Measurements from ENCODE around the gene CASKIN1.

The CASKIN1 gene

DNA sequence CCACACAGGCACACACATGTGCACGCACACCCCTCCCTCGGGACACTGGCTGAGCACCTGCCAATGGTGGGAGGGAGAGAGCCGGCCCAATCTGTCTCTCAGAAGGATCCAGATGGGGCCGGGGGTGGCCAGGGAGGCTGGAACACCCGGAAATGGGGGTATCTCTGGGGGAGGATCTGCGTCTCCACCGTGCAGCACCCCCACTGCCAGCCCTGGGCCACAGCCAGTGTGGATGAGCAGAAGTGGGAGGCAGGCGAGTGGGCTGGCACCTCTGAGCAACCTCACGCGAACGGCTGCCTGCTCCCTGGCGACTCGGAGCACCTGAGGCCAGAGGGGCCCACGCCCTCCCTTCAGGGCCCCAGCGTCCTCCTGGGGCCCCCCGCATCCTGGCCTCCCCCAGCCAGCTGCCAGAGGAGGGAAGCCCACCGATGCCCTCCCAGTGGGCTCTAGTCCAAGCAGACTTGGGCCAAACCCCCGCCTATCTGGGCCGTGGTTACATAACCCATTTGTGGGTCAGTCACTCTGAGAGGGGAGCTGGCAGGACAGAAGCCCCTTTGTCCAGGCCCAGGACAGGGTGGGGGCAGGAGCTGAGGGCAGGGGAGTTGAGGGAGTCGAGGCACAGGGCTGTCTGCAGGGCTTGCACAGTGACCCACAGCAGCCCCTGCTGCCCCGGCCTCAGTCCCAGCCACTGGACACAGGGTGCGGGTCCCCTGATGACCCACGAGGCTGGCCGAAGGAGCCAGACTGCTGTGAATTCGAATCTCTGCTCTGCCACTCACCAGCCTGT is 5.6 kb downstream of the CASKIN1 start:
- DNase-seq = no peak

DNA sequence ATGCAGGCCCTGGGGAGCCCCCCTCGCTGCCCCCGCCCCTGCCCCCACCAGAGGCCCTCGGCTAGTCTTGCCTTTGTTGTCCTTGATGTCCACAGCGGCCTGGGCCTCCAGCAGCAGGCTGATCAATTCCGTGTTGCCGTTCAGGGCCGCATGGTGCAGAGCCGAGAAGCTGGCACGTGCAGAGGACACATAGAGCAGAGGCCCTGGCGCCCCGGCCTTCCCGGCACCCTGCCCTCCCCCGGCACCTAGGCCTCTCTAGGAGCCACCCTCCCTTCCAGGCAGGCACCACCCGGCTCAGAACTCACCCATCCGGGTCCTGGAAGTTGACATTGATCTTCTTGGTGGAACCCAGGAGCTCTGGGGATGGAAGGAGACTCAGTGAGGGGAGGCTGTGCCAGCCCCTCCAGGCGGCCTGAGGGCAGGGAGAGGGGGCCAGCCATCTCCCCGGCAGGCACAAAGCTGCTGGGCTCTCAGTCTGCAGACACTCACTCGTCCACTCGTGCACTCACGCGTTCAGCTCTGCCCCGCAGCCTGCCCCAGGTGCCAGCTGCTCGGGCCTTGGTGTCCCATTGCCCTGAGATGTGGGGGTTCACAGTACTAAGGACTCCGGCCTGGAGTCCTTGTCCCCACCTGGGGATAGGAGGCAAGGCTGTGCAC is 6.3 kb downstream of the CASKIN1 start:
- DNase-seq = no peak

DNA sequence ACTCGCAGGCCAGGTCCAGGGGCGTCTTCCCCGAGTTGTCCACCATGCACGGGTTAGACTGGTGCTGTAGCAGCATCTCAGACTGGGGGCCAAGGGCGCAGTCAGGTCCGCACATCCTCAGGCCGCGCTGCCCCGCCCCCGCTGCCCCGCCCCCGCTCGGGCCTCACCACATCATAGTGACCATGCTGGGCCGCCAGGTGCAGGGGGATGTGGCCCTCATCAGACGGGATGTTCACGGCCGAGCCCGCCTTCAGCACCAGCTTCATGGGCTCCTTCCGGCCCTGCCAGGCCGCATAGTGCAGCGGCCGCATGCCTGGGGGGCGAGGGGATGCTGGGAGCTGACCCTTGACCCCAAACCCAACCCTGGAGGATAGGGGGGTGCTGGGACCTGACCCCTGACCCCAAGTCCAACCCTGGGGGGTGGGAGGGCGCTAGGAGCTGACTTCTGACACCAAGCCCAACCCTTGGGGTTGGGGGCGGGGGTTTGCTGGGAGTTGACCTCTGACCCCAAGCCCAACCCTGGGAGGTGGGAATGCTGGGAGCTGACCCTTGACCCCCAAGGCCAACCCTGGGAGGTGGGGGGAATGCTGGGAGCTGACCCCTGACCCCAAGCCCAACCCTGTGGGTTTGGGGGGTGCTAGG is 7.0 kb downstream of the CASKIN1 start:
- no peak for DNase-seq

DNA sequence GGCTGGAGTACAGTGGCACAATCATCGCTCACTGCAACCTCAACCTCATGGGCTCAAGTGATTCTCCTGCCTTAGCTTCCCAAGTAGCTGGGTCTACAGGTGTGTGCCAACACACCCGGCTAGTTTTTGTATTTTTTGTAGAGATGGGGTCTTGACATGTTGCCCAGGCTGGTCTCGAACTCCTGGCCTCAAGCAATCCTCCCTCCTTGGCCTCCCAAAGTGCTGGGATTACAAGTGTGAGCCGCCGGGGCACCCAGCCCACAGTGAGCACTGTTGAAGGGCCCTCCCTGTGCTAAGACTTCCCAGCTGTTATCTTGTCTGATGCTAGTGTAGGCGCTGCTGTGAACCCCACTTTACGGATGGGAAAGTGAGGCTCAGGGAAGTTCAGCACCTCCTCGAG is 8.0 kb downstream of the CASKIN1 start:
- DNase-seq = no peak

DNA sequence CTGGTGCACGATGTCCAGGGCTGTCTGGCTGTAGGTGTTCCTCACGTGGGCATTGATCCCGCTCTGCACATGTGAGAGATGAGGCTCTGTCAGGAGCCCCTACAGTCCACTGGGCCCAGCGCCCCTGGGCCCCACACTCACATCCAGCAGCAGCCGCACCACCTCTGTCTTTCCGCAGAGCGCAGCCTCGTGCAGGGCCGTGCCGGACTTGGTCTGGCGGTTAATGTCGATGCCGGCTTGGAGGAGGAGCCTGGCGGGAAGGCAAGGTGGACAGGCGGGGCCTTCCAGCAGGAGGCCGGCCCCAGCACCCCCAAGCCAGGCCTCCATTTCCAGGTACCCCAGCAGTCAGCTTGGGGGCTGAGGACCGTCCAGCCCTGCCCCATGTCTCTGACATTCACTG is 9.2 kb downstream of the CASKIN1 start:
- DNase-seq = no peak

DNA sequence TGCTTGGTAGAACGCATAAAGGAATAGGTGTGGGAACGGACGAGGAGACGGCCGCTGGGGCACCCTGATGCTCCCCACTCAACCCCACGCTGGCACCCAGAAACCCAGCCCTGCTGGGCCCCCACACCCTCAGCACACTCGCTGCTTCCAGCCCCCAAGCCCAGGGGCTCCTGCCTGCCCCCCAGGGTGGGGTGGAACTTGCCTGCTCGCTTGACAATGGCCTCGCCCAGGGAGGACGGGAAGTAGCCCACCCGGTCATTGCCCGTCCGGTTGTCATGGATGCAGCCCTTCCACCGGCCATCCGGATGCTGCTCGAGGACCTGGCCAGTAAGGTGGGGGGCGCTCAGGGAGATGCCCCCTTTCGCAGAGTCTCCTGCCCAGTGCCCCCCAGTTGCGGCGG is 9.9 kb downstream of the CASKIN1 start:
- no peak for DNase-seq

DNA sequence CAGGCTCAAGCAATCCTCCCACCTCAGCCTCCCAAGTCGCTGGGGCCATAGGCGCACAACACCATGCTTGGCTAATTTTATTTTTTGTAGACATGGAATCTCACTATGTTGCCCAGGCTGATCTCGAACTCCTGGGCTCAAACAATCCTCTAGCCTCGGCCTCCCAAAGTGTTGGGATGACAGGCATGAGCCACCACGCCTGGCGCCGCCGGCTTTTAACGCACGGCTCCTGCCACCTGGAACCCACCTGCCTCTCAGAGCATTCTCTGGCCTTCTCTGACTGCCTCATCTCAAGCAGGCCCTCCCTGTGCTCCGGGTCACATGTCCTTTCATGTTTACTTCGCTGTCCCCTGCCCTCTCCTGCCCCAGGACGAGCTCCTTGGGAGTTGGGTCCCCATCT is 10.3 kb downstream of the CASKIN1 start:
- DNase-seq = no peak

DNA sequence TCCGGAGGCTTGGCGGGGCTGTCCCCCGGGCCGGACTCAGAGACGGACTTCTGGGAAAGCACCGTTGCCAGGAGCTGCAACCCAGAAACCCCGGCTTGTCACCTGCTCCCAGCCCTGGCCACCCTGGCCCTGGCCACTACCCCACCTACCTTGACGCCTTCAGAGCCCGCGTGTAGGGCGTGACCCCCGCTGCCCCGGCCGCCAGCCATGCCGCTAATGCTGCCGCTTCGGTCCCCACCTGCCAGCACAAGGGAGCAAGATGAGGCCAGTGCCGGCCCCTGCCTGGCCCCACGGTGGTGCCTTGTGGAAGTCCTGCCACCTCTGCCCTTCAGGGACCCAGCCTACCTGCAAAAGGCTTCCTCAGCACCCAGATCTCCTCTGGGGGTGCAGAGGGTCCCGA is 11.4 kb downstream of the CASKIN1 start:
- no peak for DNase-seq

DNA sequence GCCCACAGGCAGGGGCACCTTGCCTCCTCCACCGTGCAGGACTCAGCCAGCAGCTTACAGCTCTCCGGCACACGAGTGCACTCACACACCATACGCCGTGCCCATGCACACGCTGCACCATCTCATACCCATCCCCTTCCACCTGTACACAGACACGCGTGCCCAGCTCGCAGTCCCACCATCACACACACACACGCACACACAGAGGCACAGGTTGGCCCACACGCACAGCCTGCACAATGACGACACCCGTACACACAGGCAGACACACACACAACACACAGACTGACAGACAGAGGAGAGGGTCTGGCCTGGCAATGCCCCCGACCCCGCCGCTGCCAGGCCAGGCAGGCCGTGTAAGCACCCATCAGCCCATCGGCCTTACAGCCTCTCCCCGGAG is 12.1 kb downstream of the CASKIN1 start:
- no peak for DNase-seq

DNA sequence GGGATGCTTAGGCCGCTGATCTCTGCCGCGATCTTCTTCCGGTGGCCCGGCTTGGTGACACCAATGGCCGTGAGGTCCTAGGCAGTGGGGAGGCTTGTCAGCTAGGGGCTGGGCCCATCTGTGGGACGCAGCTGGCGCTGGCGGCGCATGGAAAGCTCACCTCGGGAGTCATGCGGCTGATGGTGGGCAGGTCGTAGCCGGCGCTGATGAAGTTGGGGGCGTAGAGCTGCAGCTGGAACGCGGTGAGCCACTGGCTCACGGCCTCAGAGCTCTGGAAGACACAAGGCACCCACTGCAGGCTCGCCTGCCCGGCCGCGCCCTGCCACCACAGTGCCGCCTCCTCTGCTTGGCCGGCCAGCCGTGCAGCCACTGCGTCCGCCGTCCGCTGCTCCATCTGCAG is 12.7 kb downstream of the CASKIN1 start:
- no peak for DNase-seq

DNA sequence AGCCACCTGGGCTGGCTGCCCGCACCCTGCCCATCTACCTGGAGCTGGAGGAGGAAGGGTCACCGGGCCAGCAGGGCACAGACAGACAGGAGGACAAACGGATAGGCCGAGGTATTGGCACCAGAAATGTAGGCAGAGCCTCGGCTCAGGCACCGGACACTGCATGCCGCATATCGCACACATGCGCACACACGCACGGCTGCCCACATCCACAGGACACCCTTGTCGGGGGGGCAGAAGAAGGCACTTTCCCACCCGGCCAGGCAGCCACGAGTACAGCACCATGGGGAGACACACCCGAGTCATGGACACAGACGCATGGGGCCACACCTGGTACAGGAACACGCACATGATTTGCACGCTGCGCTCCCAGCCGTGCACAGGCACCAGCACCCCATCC is 14.5 kb downstream of the CASKIN1 start:
- no peak for DNase-seq

DNA sequence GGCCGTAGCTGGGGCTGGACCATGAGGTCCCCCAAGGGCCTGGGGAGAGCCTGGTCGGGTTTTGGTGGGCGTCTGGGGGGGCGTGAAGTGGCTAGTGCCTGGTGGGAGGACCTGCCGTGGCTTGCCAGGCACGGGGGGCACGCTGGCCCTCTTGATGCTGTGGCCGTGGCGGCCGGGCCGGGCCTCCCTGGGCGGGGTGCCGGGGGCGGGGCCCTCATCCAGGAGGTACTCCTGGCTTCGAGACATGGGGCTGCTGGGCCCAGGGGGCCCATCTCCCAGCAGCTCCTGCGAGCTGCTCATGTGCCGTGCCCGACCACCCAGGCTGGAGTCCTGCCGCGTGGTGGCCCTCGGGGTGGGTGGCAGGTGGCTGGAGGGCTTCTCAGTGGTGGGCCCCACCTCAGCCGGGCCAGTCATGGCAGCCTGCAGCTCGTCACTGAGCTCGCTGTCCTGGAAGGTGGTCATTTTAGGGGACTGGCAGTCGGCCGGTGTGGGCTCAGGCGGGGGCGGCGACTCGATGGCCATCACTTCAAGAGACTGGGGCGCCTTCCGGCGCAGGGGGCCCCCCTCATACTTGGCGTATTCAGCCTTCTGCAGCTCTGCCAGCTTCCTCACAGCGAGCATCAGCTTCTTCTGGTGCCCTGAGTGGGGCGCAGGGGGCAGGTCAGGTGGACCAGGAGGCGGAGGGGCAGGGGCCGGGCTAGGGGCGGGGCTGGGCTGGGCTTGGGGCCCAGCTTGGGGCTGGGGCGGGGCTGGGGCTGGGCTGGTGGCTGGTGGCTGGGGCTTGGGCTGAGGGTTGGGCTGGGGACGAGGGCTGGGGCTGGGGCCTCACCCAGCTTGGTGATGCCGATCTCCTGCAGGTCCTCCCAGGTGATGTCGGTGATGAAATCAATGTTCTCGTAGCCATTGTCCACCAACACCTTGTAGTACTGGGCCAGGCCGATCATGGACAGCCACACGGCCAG is 15.2 kb downstream of the CASKIN1 start:
- no peak for DNase-seq

DNA sequence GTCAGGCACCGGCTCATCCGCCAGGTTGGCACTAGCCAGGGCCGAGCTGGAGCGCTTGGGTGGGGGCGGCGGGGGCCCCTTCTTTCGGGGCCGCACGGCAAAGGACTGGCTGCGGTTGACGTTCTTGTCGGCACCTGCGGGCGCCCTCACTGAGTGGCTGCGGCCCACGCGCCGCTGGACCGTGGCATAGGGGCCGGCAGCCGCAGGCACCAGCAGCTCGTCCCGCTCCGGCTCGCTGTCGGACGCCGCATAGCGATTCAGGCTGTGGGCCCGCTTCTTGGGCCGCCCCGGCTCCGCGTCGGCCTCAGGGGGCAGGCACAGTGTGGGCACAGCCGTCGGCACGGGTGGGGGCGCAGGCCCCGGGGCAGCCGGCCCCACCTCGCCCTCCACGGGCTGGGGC is 15.9 kb downstream of the CASKIN1 start:
- no peak for DNase-seq

DNA sequence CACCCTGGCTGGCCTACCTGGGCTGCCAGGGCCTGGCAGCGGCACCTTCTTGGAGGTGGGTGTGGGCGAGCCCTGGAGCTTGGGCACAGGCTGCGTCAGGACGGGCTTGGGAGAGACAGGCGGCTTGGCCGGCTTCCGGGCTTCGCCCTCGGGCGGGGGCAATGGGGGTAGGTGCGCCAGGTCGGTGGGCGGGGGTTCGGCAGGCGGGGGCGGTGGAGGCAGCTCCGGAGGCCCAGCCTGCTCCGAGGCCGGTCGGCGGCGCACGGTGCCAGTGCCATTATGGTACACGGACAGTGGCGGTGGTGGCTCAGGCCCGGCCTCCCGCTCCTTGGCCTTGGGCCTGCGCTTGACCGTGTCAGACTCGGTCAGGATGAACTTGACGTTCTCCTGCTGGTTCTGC is 16.8 kb downstream of the CASKIN1 start:
- DNase-seq = no peak

DNA sequence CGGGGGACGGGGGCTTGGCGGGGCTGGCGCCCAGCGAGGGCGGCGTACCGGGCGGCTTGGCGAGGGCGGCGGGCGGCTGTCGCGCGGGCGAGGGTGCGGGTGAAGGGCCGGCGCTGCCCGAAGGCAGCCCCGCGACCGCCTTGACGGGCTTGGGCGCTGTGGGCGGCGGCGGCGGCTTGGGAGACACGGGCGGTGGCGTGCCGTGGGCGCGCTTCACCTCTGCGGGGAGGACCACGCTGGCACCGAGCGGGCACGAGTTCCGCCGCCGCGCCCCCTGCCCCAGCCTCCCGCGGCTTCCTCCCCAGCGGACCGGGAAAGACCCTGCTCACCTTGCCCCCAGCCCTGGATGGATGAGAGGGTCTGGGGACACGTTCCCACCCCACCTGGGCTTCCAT is 17.3 kb downstream of the CASKIN1 start:
- DNase-seq = no peak

DNA sequence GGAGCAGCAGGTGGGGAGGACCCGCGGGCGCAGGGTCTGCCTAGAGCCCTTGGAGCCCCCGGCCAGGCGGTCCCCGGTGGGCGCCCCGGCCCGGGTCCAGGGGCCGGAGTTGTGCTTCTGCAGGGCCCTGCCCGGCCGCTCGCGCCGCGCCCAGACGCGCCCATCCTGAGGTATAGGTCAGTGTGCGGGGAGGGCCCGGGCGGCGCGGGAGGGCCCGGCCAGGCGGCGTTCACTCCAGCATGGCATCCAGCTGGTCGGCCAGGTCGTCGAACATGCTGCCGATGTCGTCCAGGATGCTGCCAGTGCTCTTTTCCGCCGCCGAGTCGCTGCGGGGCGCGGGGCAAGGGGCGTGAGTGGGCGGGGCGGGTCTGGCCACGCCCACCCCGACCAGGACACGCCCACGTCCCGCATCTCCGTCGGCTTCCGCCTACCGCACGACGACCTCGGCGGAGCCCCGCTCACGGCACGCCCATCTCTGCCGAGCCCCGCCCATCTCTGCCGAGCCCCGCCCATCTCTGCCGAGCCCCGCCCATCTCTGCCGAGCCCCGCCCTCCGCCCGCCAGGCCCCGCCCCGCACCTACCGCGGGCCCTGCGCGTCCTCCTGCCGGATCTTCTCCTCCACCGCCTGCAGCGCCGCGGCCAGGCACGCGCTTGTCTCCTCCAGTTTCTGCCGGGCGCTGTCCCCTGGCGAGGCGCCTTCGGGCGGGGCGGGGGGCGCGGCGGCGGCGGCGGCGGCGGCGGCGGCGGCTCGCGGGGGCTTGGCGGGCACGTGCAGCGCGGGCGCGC is 17.9 kb downstream of the CASKIN1 start:
- DNase-seq = peak in 1 of 2 donors; percentile 57

DNA sequence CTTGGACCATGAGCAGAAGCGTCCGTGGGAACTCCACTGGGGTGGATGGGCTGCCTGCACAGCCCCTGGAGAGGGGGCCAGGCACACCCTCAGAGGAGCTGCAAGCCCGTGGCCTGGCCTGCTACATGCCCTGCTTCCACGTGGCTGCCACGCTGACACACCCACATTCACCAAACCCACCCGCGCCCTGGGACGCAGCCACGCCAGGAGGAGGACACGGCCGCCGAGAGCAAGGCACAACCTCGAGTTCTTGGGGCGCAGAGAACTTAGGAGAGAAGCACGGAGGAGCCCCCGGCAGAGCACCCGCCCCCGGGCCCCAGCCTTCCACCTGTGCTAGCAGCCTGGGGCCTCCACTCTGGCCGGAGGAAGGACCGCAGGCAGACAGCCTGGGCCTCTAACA is 18.8 kb downstream of the CASKIN1 start:
- no peak for DNase-seq

DNA sequence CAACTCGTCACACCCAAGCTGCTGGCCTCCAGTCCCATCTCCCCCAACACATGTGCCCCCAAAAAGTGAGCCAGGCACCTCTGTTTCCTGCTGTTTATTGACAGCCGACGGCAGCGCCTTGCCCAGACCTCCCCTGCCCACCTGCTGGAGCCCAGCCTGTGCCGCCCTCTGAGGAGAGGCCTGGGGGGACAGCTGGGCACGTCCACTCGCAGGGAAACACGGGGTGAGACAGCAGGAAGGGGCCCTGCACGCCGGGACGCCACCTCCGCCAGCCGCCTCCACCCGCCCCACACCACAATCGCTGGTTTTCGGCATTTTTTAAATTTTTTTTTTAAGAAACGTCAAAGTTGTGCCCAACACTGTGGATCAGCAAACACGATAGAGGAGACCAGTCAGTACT is 19.3 kb downstream of the CASKIN1 start:
- no peak for DNase-seq

DNA sequence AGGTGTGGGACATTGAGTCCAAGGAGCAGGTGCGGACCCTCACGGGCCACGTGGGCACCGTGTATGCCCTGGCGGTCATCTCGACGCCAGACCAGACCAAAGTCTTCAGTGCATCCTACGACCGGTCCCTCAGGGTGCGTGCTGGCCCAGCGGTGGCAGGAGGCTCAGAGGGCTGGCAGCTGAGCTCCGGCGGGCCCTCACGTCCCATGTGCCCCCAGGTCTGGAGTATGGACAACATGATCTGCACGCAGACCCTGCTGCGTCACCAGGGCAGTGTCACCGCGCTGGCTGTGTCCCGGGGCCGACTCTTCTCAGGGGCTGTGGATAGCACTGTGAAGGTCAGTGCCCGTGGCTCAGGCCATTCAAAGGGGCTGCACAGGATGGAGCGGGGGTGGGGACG is 20.4 kb downstream of the CASKIN1 start:
- no peak for DNase-seq

DNA sequence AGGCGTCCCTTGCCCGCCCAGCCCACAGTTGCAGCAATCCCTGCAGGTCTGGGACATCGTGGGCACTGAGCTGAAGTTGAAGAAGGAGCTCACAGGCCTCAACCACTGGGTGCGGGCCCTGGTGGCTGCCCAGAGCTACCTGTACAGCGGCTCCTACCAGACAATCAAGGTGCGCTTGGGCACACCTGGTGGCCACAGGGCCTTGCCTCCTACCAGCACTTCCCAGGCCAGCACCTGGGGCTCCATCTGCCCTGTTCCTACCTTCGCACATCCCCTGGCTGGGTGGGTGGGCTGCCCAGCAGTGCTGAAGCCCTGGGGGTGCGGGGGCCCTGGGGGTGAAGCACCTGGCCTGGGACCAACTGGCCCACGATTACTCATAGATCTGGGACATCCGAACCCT is 21.0 kb downstream of the CASKIN1 start:
- DNase-seq = no peak

DNA sequence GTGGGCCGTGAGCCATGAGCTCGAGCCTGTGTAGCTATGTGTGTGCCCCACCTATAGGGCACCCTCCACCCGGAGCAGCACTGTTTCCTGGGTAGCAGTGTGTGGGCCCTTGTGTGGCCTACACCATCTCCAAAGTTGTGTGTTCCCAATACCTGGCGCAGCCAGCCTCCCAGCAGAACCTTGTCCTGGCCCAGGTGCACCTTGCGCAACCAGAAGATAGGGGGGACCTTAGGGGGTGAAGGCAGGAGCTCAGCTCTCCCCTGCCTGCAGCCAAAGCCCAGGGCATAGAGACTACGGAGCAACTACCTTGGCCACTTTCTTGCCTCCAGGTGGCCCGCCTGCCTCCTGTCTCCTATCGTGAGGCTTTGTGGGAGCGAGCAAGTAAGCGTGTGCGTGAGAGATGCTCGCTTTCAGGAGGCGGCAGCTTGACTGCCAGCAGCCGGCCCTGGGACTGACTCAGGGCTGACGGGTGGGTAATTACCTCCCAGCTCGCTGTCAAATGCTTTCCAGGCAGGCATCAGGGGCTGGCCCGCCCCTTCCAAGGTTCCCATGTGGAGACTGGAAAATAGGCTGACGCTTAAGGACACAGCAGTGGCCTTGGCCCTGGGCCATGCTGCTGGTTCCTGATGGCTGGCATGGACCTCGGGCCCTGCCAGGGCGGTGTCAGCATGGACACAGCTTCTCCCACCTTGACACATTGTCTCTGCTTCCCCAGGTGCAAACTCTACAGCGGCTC is 21.8 kb downstream of the CASKIN1 start:
- DNase-seq = no peak

DNA sequence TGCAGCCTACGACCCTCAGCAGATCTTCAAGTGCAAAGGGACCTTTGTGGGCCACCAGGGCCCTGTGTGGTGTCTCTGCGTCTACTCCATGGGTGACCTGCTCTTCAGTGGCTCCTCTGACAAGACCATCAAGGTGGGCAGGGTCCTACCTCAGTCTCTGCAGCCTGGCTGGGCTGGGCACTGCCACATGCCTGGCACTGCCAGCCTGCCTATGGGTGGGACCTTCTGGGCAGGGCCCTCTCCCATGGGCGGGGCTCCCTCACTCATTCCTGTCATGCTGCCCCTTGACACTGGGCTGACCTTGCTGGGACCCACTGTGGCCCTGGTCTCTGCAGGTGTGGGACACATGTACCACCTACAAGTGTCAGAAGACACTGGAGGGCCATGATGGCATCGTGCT is 22.5 kb downstream of the CASKIN1 start:
- no peak for DNase-seq
